ENCODE data around the gene MT1G. TPM values are rescaled to one million over a fixed set of nuclear protein-coding genes. Genes with fewer than 3 reads are reported as not detected.
"Not testable (repeated sequence)": the region's sequence is repeated elsewhere in the genome, so short reads cannot be mapped to it uniquely, and the experiment has no call there.

Gene MT1G
- total RNA-seq (2014; rRNA removed; shearing (Covaris generic)), result not detected in 2 replicates
- not detected in 2 replicates for polyA plus RNA-seq (2014; cell fraction: nucleus; rRNA removed)

DNA sequence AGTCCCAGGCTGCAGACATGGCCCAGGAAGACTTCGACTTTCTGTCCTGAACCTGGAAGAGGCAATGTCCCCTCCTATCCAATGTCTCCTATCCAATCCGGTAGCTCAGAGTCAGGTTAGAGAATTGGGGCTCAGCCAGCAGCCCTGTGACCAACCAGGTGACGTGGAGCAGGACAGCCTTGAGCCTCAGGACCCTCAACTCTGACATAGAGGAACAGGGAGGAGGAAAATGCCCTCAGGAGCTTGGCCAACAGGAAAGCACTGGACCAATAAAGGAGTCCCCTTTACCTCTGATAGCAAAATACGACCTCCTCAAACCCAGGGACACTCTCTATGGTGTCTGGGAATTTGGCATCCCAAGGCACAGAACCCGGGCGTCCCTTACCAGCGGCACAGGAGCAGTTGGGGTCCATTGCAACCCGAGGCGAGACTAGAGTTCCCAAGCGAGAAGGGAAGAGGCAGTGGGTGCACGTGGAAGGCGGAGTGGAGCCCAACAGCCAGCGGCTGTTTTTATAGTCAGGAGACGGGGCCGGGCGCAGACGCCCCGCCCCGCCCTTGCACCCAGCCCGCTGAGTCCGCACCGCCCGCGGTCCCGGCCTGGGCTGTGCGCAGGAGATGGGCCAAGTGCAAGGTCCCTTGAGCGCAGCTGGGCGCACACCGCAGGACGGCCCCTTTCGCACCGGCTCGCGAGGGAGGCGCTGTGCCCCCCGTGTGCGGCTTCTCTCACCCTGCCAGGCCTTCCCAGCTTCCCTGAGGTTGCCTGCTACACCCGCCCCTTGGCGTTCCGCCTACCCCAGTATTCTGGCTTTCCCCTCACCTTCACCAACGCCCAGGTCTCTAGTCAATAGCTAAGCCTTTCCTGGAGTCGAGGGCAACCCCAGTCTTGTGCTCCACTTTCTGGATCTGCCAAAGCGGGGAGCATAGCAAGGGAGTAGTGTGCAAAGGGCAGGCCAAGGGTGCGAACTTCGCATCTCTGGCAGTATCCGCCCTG, at the start of gene MT1G:
Gene MT1G, minus strand, starts transcription at position 485 of the 991 bp plus-strand sequence. Its CDS starts 72 bp downstream, at position 413.
- DNase-seq (ENCODE audit: extremely low read depth, low read depth), result no peak

DNA sequence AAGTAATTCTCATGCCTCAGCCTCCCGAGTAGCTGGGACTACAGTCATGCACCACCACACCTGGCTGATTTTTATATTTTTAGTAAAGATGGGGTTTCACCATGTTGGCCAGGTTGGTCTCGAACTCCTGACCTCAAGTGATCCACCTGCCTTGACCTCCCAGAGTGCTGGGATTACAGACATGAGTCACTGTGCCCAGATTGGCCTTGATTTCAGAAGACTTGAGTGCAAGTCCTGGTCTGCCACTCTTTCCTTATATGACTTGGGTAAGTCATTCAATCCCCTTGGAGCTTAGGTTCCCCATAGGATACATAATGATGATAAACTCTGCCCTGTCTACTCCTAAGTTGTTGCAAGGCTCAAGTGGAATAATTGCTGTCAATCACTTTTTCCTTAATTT, 49.7 kb upstream of the MT1G start:
- not testable (repeated sequence) for DNase-seq (ENCODE audit: extremely low read depth, low read depth)

DNA sequence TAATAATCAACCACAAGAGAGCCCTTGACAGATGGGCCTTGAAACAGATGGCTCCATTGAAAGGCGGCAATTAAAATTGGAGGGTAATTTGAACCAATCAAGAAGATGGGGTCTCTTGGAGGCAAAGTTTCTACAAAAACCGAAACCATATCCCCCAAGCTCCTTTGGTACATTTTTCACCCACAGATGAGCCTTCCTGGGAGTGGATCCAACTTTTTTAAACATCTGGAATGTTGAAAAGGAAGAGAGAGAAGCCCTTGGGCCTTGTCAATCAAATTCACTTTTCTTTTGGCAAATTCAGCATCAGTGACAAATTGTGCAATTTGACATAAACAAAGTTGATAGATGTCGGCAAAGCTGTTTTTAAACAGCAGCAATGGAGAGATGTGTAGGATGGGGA, 48.9 kb upstream of the MT1G start:
- no peak for DNase-seq (ENCODE audit: extremely low read depth, low read depth)

DNA sequence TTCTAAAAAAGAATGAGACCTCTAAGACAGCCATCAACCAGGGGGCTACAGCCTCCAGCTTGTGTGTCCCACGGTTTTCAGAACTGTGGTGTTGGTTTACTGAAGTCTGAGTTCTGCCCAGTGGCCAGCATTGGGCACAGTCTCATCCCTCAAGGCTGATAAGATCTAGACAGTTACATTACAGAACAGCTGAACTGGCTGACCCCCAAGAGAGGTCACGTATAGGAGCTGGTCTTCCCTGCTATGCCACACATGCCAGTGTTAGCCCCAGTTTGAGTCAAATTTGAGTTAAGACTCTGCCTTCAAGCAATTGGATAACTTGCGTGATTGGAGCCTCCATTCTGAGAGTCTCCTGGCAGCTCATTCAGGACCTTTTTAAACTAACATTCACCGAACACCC, 47.3 kb upstream of the MT1G start:
- no peak for DNase-seq (ENCODE audit: extremely low read depth, low read depth)

DNA sequence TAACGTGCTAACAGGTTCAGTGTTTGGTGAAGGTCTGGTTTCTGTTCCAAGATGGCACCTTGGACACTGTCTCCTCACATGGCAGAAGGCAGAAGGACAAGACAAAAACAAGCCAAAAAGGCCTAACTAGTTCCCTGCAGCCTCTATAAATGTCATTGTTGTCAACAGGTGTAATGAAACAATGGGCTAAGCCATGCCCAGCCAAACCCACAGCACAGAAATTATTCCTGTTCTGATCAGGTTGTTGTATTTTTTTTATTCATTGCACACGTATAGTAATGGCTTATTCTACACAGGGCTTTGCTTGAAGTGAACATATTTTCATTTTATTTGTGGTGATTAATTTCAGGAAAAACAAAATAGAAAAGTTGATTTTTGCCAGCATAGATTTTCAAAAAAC, 45.9 kb upstream of the MT1G start:
- no peak for DNase-seq (ENCODE audit: extremely low read depth, low read depth)

DNA sequence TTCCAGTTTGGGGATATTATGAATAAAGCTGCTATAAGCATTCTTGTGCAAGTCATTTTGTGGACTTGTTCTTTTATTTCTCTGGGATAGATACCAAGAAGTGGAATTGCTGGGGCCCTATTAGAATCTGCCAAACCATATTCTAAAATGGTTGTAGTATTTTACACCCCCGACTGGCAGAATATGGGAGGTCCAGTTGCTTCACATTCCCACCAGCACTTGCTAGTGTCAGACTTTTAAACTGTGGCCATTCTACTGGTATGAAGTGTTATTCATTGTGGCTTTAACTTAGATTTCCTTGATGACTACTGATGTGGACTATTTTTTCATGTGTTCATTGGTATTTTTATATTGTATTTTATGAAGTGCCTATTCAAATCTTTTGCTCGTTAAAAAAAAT, 44.0 kb upstream of the MT1G start:
- DNase-seq (ENCODE audit: extremely low read depth, low read depth), result no peak

DNA sequence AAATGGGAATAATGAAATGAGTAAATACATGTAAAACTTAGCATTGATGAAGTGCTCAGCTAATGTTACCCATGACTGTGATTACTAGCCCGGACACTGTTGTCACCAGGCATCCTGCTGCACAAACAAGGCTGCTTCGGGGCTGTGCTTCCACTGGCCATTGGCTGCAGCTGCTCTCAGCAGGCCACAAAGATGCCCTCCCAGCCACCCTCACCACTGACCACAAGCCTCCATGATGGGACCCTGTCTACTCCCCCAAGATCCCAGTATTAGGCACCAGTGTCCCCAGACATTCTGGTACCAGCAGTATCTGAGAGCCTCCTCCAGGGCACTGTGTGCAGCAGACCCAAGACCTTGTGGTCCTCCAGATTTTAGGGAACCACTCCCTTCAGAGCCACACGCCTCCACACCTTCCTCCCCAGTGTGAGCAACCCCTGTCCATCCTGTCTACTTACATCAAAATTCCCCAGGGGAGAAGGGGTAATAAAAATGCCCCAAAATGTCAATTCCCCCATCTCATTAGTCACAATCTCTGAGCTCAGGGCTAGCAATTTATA, 42.4 kb upstream of the MT1G start:
- DNase-seq (ENCODE audit: extremely low read depth, low read depth), result no peak

DNA sequence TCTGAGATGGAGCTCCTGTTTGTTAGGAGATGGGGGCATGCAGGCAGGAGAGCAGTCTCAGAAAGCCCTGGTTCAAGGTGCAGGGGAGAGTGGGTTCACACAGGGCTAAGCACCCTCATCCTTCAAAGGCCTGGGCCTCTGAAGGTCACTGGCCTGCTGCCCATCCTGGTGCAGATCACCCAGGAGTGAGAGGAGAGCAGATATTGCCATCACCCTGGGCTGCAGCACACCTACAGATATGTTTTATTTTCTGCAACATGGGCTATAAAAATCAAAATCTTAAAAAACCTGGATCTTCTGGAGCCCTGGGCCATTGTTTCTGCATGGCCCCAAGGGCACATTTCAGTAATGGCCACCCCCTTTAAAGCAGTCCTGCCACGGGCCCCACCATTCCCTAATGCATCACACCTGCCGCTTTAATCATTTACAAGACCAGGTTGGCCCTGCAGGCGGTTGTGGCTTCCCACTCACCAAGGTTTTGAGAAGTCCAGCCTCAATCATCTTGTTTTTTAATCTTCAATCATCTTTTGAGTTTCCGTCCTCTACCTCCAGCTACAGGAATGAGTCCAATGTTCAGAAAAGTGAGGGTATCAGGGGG, 41.7 kb upstream of the MT1G start:
- DNase-seq (ENCODE audit: extremely low read depth, low read depth), result no peak

DNA sequence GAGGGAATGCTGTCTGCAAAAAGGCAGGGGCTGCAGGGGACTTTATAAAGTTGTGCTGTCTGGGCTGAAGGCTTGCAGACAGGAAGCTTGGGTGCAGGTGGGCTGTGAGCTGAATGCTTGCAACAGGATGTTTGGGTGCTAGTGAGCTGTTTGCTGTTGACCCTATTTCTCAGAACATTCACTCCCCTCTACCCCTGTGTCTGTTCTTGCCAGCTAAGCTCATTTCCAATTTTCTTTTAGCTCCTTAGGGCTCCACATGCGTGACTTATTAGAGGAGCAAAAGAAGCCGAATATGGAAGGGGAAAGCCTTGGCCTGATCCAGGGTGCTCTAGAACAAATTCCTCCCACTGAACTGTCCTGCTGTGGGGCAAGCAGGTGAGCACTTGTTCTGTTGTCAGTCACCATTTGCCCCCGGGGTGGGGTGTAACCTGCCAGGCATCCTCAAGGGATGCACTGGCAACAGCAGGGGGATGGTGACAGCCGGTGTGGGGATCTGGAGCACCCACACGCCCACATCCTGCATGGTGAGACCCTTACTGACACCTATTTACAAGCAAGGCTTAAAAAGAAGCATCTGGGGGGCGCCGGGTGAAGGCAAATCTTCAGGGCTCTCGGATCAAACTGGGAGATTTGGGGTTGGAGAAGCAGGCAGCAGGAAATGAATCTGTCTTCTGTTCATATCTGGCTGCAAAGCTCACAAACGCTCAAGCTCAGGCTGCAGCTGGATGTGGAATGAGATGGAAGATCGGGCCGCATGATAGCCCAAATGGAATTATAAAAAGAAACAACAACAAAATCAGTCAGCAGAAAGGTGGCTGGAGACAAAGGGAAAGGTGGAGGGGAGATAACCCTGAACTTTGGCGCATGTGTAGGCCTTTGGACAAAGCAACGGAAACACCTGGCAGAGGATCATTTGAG, 40.9 kb upstream of the MT1G start:
- DNase-seq (ENCODE audit: extremely low read depth, low read depth), result no peak

DNA sequence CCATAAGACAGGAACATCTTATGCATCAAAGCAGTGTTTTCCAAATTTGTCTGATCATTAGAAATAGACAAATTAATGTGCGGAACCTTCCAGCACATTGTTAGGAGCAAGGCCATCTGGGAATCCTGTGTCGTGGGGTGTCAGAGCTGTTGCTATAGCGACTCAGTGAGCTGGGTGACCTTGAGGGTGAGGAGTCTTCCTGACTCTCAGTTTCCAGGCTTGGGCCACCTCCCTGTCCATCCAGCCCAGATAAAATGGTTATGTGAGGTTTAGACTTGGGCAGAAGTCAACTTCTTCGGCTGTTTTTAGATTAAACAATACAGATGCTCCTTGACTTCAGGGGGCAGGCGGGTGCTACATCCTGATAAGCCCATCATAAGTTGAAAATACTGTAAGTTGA, 35.0 kb upstream of the MT1G start:
- no peak for DNase-seq (ENCODE audit: extremely low read depth, low read depth)

DNA sequence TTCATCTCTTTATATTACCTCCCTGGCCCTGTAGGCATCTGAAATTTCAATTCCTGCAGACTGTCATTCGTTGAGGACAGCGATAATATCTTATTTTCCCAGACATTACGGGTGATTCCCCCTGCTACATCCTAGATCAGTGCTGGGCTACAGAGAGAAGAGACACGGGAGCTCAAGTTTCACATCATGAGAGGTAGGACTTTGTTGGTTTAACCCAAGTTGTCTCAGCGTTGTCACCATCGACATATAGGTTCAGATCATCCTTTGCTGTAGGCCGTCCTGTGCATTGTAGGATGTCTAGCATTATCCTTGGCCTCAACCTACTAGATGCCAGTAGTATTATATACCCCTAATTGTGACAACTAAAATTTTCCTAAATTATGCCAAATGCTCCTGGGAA, 33.7 kb upstream of the MT1G start:
- no peak for DNase-seq (ENCODE audit: extremely low read depth, low read depth)

DNA sequence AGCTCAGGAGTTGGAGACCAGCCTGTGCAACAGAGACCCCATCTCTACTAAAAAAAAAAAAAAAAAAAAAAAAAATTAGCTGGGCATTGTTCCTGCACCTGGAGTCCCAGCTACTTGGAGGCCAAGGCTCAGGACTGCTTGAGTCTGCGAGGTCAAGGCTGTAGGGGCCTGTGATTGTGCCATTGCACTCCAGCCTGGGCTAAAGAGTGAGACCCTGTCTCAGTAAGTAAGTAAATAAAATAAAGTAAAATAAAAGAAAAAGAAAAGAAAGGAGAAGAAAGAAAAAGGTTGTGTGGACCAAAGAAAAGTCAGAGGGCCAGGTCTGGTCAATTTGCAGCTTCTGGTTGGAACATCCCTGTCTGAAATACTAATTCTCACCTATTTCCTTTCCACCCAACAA, 32.8 kb upstream of the MT1G start:
- DNase-seq (ENCODE audit: extremely low read depth, low read depth), result no peak

DNA sequence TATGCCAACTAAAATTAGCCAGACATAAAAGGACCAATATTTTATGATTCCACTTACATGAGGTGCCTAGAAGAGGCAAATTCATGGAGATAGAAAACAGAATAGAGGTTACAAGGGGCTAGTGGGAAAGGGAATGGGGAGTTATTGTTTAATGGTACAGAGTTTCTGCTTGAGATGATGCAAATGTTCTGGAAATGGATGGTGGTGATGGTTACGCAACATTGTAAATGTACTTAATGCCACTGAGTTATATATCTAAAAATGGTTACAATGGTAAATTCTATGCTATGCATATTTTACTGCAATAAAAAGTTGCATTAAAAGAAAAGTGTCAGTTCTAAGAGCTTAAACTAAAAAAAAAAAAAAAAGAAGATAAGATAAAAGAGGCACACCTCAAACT, 32.3 kb upstream of the MT1G start:
- no peak for DNase-seq (ENCODE audit: extremely low read depth, low read depth)

DNA sequence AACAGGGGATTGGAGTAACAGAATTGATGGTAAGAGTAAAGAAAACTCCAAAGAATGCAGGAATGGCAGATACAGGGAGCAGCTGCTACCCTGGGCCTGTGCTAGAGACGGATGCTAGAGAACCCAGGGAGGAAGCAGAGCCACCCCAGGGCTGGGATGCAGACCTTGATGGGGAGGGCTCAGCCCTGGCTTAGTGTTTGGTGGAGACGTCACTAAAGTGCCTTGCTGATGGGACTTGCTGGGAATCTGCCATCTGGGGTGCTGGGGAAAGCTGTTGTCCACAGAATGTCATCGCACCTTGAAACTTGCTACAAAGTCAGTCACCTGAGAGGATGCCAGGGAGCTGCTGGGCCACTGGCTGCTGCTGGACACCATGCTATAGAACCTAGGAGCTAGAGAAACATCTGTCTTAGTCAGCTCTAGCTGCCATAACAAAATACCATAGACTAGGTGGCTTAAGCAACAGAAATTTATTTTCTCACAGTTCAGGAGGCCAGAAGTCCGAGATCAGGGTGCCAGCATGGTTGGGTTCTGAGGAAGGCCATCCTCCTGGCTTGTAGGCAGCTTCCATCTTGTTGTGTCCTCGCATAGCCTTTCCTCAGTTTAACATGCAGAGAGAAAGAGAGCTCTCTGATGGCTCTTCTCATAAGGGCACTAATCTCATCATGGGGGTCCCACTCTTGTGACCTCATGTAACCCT, 29.7 kb upstream of the MT1G start:
- no peak for DNase-seq (ENCODE audit: extremely low read depth, low read depth)

DNA sequence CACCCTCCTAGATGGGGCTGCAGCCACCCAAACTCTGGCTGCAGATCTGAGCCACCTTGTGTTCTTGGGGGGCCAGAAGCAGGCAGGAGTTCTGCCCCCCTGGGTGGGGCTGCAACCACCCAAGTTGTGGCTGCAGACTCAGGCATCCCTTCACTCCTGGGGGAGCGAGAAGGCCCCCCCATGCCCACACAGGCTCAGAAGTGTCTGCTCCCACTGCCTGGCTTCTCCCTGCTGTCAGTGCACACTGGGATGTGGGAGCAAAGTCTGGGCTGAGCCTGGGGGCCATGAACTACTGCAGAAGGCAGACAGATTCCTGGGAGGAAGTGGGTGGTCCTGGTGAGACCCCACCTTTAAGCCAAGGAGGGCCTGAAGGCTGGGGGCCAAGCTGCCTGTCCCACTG, 27.4 kb upstream of the MT1G start:
- DNase-seq (ENCODE audit: extremely low read depth, low read depth), result no peak

DNA sequence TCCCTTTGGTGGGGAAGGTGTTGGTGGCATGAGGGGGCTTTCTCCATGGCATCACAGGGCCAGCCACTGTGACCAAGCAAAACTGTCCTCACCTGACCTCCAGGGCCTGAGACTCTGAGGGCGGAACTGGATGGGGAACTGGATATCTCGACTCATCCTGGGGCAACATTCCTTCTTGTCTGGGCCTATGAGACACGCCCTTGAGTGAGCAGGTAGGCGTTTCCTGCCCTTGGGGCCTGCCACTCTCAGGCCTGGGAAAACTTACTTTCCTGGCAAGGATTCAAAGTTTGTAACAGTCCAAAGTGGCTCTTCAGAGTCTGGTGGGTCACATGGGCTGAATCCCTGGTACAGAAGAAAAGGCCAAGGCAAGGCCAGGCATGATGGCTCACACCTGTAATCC, 24.0 kb upstream of the MT1G start:
- DNase-seq (ENCODE audit: extremely low read depth, low read depth), result no peak

DNA sequence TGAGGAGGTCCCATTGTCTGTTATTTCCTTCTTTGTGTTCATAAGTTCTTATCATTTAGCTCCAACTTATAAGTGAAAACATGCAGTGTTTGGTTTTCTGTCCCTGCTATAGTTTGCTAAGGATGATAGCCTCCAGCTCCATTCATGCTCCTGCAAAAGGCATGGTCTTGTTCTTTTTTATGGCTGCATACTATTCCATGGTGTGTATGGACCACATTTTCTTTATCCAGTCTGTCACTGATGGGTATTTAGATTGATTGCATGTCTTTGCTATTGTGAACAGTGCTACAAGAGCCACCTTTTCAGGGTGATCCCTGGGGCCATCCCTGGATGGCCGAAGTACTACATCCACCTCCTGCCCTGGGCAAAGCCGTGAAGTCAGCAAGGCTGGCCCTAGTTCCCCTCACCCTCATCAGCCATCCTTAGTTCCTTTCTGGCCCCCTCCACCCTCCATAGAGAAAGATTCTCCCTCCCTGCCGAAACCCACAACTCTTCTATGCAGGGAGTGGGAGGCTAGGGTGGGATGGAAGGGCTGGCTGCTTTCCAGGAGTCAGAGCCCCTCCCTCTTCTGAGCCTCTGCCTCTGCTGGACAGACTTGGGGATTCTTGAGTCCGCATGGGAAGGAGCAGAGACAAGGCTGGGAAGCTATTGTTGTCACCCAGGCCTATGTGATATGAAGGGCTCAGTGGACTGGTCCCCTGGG, 22.7 kb upstream of the MT1G start:
- DNase-seq (ENCODE audit: extremely low read depth, low read depth), result no peak

DNA sequence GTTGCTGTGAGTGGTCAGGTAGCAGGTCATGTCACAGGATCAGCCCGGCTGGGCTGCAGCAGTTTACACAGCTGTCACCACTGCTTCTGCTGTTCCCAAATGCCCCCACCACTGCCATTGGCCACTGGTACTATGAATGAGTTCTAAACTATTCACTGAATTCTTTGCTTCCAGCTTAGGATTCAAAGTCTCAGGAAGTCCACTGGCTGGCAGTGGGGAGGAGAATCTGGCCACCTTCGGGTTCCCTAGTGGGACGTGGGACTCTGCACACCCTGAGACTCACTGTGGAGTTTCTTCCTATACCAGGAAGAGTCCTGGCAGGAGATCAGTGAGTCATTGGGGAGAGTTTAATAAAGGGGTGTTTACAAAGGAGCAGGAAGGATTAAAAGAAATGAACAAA, 21.3 kb upstream of the MT1G start:
- no peak for DNase-seq (ENCODE audit: extremely low read depth, low read depth)

DNA sequence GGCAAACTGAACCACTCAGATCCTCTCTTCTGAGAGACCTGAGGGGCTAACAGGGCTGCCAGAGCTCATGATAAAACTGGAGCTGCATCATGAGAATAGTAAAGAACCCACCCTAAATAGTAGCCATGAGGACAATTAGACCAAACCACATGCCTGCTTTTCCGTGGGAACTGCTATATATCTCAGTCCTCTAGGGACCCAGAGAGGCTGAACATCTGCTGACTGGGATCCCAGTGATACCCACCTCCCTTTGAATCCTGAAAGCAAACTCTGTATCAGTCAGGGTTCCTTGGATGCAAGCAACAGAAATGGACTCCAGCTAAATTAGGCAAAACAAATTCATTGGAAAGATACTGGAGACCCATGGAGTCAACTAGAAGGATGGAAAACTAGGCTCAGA, 20.9 kb upstream of the MT1G start:
- no peak for DNase-seq (ENCODE audit: extremely low read depth, low read depth)

Measured in NCI-H460 (cell line).